PFSK-1 (cell line): ENCODE measurements around the gene CAMTA1.

Experiments
- POLR2AphosphoS5 ChIP-seq: IDR thresholded peaks from 2 replicates; pipeline ENCODE4 v1.6.1; 2012; ENCODE audit warnings: low read depth, mild to moderate bottlenecking, control low read depth, low read length, moderate library complexity
- REST ChIP-seq, 2 experiments: IDR thresholded peaks; 2 replicates each; pipeline versions ENCODE4 v1.6.1 to v1.8.0; 2011 to 2012; ENCODE audit warnings: low read depth in 2 of 2, low read length in 2 of 2, control low read depth in 1 of 2, inconsistent platforms in 1 of 2, mild to moderate bottlenecking in 1 of 2, moderate library complexity in 1 of 2; ENCODE audit not compliant: insufficient read depth in 1 of 2
- SIN3A ChIP-seq: IDR thresholded peaks from 2 replicates; pipeline ENCODE4 v1.6.1; 2012; ENCODE audit warnings: mild to moderate bottlenecking, low read length, moderate library complexity, borderline replicate concordance; ENCODE audit not compliant: insufficient read depth
- TAF1 ChIP-seq: IDR thresholded peaks from 2 replicates; pipeline ENCODE4 v1.6.1; 2012; ENCODE audit warnings: low read length, control low read depth, borderline replicate concordance; ENCODE audit not compliant: insufficient read depth

GRCh38 chr1:7760245-7760644 is 975.0 kb downstream of the CAMTA1 start:
- no peak for TF ChIP-seq SIN3A
- TF ChIP-seq REST (IDR thresholded peaks at IDR 0.05; ENCODE audit: insufficient read depth in 1 of 2, low read depth in 2 of 2, low read length in 2 of 2) = no peak
- TF ChIP-seq POLR2AphosphoS5 = no peak
- no peak for TF ChIP-seq TAF1
